IPS-18a (cell line): ENCODE data around the gene APOBEC3F.

Experiments
- H3K27ac ChIP-seq: one replicate; pipeline ENCODE4 v1.5.1; 2013; ENCODE audit warnings: low read length
- H3K27me3 ChIP-seq: one replicate; pipeline ENCODE4 v1.6.1; 2013; ENCODE audit warnings: mild to moderate bottlenecking, low read length; ENCODE audit not compliant: control insufficient read depth, insufficient read depth
- H3K36me3 ChIP-seq: one replicate; pipeline ENCODE4 v1.6.1; 2013; ENCODE audit warnings: low read depth, low read length; ENCODE audit not compliant: control insufficient read depth
- H3K4me1 ChIP-seq: one replicate; pipeline ENCODE4 v1.6.1; 2013; ENCODE audit warnings: low read depth, low read length; ENCODE audit not compliant: control insufficient read depth
- H3K4me3 ChIP-seq: one replicate; pipeline ENCODE4 v1.5.1; 2013; ENCODE audit warnings: low read length
- H3K9ac ChIP-seq: one replicate; pipeline ENCODE4 v1.6.1; 2013; ENCODE audit warnings: mild to moderate bottlenecking, low read length, moderate library complexity
- H3K9me3 ChIP-seq: one replicate; pipeline ENCODE4 v1.6.1; 2013; ENCODE audit warnings: low read depth, low read length; ENCODE audit not compliant: control insufficient read depth

Gene APOBEC3F

GRCh38 chr22:39089928-39090327 lies 49.3 kb downstream of the APOBEC3F start:
- no peaks in the 10 kb centered on the region for H3K27me3 ChIP-seq
- peaks cover 6% of the 10 kb centered on the region for H3K4me1 ChIP-seq
- H3K4me3 ChIP-seq = no peak overlapping the region
- no peaks in the 10 kb centered on the region for H3K36me3 ChIP-seq
- no peak overlapping the region for H3K9ac ChIP-seq
- H3K9me3 ChIP-seq = no peaks in the 10 kb centered on the region
- no peak overlapping the region for H3K27ac ChIP-seq

GRCh38 chr22:39090426-39091064 lies 49.9 kb downstream of the APOBEC3F start:
- Histone ChIP-seq H3K4me1 (peaks cover 6% of the 10 kb centered on the region), H3K9ac (no peak overlapping the region), H3K9me3 (no peaks in the 10 kb centered on the region), H3K4me3 (no peak overlapping the region), H3K36me3 (no peaks in the 10 kb centered on the region), H3K27ac (no peak overlapping the region), H3K27me3 (no peaks in the 10 kb centered on the region)

- H3K9me3 ChIP-seq = no peaks in the 10 kb centered on the region
- no peak overlapping the region for H3K4me3 ChIP-seq
- H3K36me3 ChIP-seq = no peaks in the 10 kb centered on the region
- H3K27me3 ChIP-seq = no peaks in the 10 kb centered on the region
- no peak overlapping the region for H3K27ac ChIP-seq
- H3K9ac ChIP-seq = no peak overlapping the region
- H3K4me1 ChIP-seq = peaks cover 6% of the 10 kb centered on the region
These were observed 50.7 kb downstream of the APOBEC3F start for GRCh38 chr22:39091126-39092081.

GRCh38 chr22:39092111-39092862 lies 51.6 kb downstream of the APOBEC3F start:
- Histone ChIP-seq H3K9ac (no peak overlapping the region), H3K4me1 (peaks cover 10% of the 10 kb centered on the region), H3K27ac (no peak overlapping the region)

GRCh38 chr22:39094717-39095389 lies 54.2 kb downstream of the APOBEC3F start:
- H3K9ac ChIP-seq = no peak overlapping the region
- H3K4me1 ChIP-seq = peaks cover 14% of the 10 kb centered on the region
- no peaks in the 10 kb centered on the region for H3K9me3 ChIP-seq
- H3K27me3 ChIP-seq = no peaks in the 10 kb centered on the region
- no peaks in the 10 kb centered on the region for H3K36me3 ChIP-seq
- H3K27ac ChIP-seq = no peak overlapping the region
- no peak overlapping the region for H3K4me3 ChIP-seq

More at GRCh38 chr22:39092111-39092862, 51.6 kb downstream of the APOBEC3F start:
- Histone ChIP-seq H3K9me3 (no peaks in the 10 kb centered on the region), H3K4me3 (no peak overlapping the region), H3K36me3 (no peaks in the 10 kb centered on the region), H3K27me3 (no peaks in the 10 kb centered on the region)

- no peak overlapping the region for H3K4me3 ChIP-seq
- no peak overlapping the region for H3K9ac ChIP-seq
- no peak overlapping the region for H3K27ac ChIP-seq
- H3K36me3 ChIP-seq = no peaks in the 10 kb centered on the region
- H3K27me3 ChIP-seq = no peaks in the 10 kb centered on the region
- H3K9me3 ChIP-seq = no peaks in the 10 kb centered on the region
- H3K4me1 ChIP-seq = peaks cover 14% of the 10 kb centered on the region
These were observed 55.3 kb downstream of the APOBEC3F start for GRCh38 chr22:39095971-39096370.

- Histone ChIP-seq H3K9ac (no peak within 1 kb of the TSS), H3K36me3 (no peaks in the 10 kb centered on the region), H3K4me1 (peaks cover 14% of the 10 kb centered on the region), H3K27me3 (no peaks in the 10 kb centered on the region), H3K27ac (no peak within 1 kb of the TSS), H3K4me3 (no peak within 1 kb of the TSS), H3K9me3 (no peaks in the 10 kb centered on the region)
These were observed 56.7 kb downstream of the APOBEC3F start, which contains the start of gene APOBEC3H for GRCh38 chr22:39097098-39098020. Gene APOBEC3H (plus strand): TSS chr22:39097244. CDS start chr22:39100279, 3,035 bp downstream.

GRCh38 chr22:39098026-39098425 lies 57.4 kb downstream of the APOBEC3F start:
- Histone ChIP-seq H3K9me3 (no peaks in the 10 kb centered on the region), H3K9ac (no peak overlapping the region), H3K27ac (no peak overlapping the region), H3K4me3 (no peak overlapping the region), H3K36me3 (no peaks in the 10 kb centered on the region), H3K27me3 (no peaks in the 10 kb centered on the region), H3K4me1 (peaks cover 14% of the 10 kb centered on the region)

GRCh38 chr22:39098576-39098975 lies 57.9 kb downstream of the APOBEC3F start:
- Histone ChIP-seq H3K36me3 (no peaks in the 10 kb centered on the region), H3K9me3 (no peaks in the 10 kb centered on the region), H3K27ac (no peak overlapping the region), H3K27me3 (no peaks in the 10 kb centered on the region), H3K9ac (no peak overlapping the region), H3K4me1 (peaks cover 14% of the 10 kb centered on the region), H3K4me3 (no peak overlapping the region)

GRCh38 chr22:39101226-39101625 lies 60.6 kb downstream of the APOBEC3F start:
- H3K9me3 ChIP-seq = no peaks in the 10 kb centered on the region

More at GRCh38 chr22:39101226-39101625, 60.6 kb downstream of the APOBEC3F start:
- Histone ChIP-seq H3K27me3 (no peaks in the 10 kb centered on the region), H3K36me3 (no peaks in the 10 kb centered on the region), H3K4me1 (peaks cover 14% of the 10 kb centered on the region), H3K27ac (no peak overlapping the region), H3K9ac (no peak overlapping the region), H3K4me3 (no peak overlapping the region)
